Colonic mucosa (tissue), 2 donors: Measurements from ENCODE around the gene C11orf16. TPM values are rescaled to one million over a fixed set of nuclear protein-coding genes. Genes with fewer than 3 reads are reported as not detected.

Experiments
- total RNA-seq, 2 donors: library from RNA; stranded (reverse); fragmentation: NEBNext Ultra II Directional in 1 of 2; extraction: Animal tissue kit (Norgen Biotek cat#: 25700) in 1 of 2; gene quantifications; one replicate each; pipeline ENCODE4 v1.2.1, GENCODE V29; 2021
- donor health status: DM: no; HTN: no; CAD: no.
- donor health status: DM: no; HTN: no; CAD: no.

The C11orf16 gene
- total RNA-seq, 2 donors from 2014 or later: not detected

Other genes with a start within 250 kb of the C11orf16 start
- gene AKIP1, start 21.8 kb downstream of the C11orf16 start, total RNA-seq: 10 to 100 TPM; 16.7 to 22.3 TPM
- gene ASCL3, start 10.1 kb upstream of the C11orf16 start, total RNA-seq: not detected
- gene TMEM9B, start 31.5 kb upstream of the C11orf16 start, total RNA-seq: 10 to 100 TPM; 55.3 to 69.3 TPM
- under 1 TPM; 0.20 to 0.42 TPM for gene NRIP3, start 71.1 kb upstream of the C11orf16 start, total RNA-seq
- 1 to 10 TPM; 2.5 to 7.5 TPM for gene SCUBE2, start 158.7 kb upstream of the C11orf16 start, total RNA-seq